WTC11 (cell line): ENCODE results near the gene COL21A1. TPM values are rescaled to one million over a fixed set of nuclear protein-coding genes. Genes with fewer than 3 reads are reported as not detected.
A peak's percentile ranks its signal among the peaks of the same experiment; 100 is the strongest.

Source experiments
- ATAC-seq: fragments of 200-7000 bp; cut with Tn5 transposase; 2 replicates; pipeline ENCODE4 v1.10.0; 2021; ENCODE audit warnings: mild to moderate bottlenecking, moderate library complexity
- CTCF ChIA-PET: fragments of 300-600 bp; sonication (Branson Sonifier 250); formaldehyde crosslinking; loops from one replicate; lab custom pipeline; 2021; ENCODE audit warnings: antibody characterized with exemption; lab: Charles Lee
- POLR2A ChIA-PET: fragments of 350-600 bp; sonication (Branson Sonifier 250); formaldehyde crosslinking; loops from one replicate; lab custom pipeline; 2021; ENCODE audit warnings: antibody characterized with exemption; lab: Charles Lee
- DNase-seq: peaks from one replicate; pipeline ENCODE4 v3.0.0; 2021; ENCODE audit warnings: low spot score
- H3K27ac Mint-ChIP-seq: 2 replicates; pipeline ENCODE4 v1.8.0; 2021; ENCODE audit warnings: mixed read lengths
- H3K27me3 Mint-ChIP-seq: 2 replicates; pipeline ENCODE4 v1.8.0; 2021; ENCODE audit warnings: low read depth, mild to moderate bottlenecking, moderate library complexity, mixed read lengths
- H3K36me3 Mint-ChIP-seq: 2 replicates; pipeline ENCODE4 v1.8.0; 2021; ENCODE audit warnings: mixed read lengths
- H3K4me1 Mint-ChIP-seq: 2 replicates; pipeline ENCODE4 v1.8.0; 2022; ENCODE audit warnings: mixed read lengths
- H3K4me3 Mint-ChIP-seq: 2 replicates; pipeline ENCODE4 v1.8.0; 2021; ENCODE audit warnings: mild to moderate bottlenecking, moderate library complexity, mixed read lengths
- H3K9me3 Mint-ChIP-seq: 2 replicates; pipeline ENCODE4 v1.8.0; 2021; ENCODE audit warnings: mixed read lengths
- ATF1 ChIP-seq: sonication (generic); formaldehyde crosslinking; IDR thresholded peaks from 2 replicates; pipeline ENCODE4 v1.8.1; 2023; ENCODE audit warnings: mild to moderate bottlenecking, moderate library complexity, missing genetic modification reagents
- ATF3 ChIP-seq: sonication (generic); formaldehyde crosslinking; conservative IDR thresholded peaks from 2 replicates; pipeline ENCODE4 v1.8.1; 2022; ENCODE audit warnings: mild to moderate bottlenecking, missing genetic modification reagents
- CDX4 ChIP-seq: fragments of 250-450 bp; sonication (Bioruptor Pico); IDR thresholded peaks from 2 replicates; pipeline ENCODE4 v1.9.0; 2021; ENCODE audit warnings: moderate library complexity, mild to moderate bottlenecking, inconsistent platforms, borderline replicate concordance
- ESRRA ChIP-seq: sonication (generic); formaldehyde crosslinking; IDR thresholded peaks from 2 replicates; pipeline ENCODE4 v1.8.1; 2022; ENCODE audit warnings: mild to moderate bottlenecking, missing genetic modification reagents, borderline replicate concordance
- FOXJ3 ChIP-seq: sonication (generic); formaldehyde crosslinking; IDR thresholded peaks from 2 replicates; pipeline ENCODE4 v1.9.0; 2021; ENCODE audit warnings: missing genetic modification reagents, mild to moderate bottlenecking, borderline replicate concordance
- FOXP1 ChIP-seq: sonication (generic); formaldehyde crosslinking; IDR thresholded peaks from 2 replicates; pipeline ENCODE4 v1.8.0; 2022; ENCODE audit warnings: missing genetic modification reagents, mild to moderate bottlenecking, moderate library complexity, borderline replicate concordance
- FOXP4 ChIP-seq: sonication (generic); formaldehyde crosslinking; IDR thresholded peaks from 2 replicates; pipeline ENCODE4 v1.8.0; 2022; ENCODE audit warnings: mild to moderate bottlenecking, missing genetic modification reagents
- GABPB1 ChIP-seq: sonication (generic); formaldehyde crosslinking; IDR thresholded peaks from 2 replicates; pipeline ENCODE4 v1.8.1; 2023; ENCODE audit warnings: mild to moderate bottlenecking, missing genetic modification reagents
- JAZF1 ChIP-seq: fragments of 250-450 bp; sonication (Bioruptor Pico); IDR thresholded peaks from 2 replicates; pipeline ENCODE4 v1.9.0; 2021; ENCODE audit warnings: moderate library complexity, mild to moderate bottlenecking, inconsistent platforms
- RORB ChIP-seq: fragments of 250-450 bp; sonication (Bioruptor Pico); IDR thresholded peaks from 2 replicates; pipeline ENCODE4 v1.9.0; 2021; ENCODE audit warnings: mild to moderate bottlenecking
- ZNF138 ChIP-seq: sonication (generic); formaldehyde crosslinking; conservative IDR thresholded peaks from 2 replicates; pipeline ENCODE4 v1.8.1; 2022; ENCODE audit warnings: mild to moderate bottlenecking, moderate library complexity, missing genetic modification reagents
- ZNF281 ChIP-seq: sonication (generic); formaldehyde crosslinking; IDR thresholded peaks from 2 replicates; pipeline ENCODE4 v1.8.0; 2023; ENCODE audit warnings: mild to moderate bottlenecking, missing genetic modification reagents
- ZNF425 ChIP-seq: fragments of 250-450 bp; sonication (Bioruptor Pico); conservative IDR thresholded peaks from 2 replicates; pipeline ENCODE4 v1.9.0; 2021; ENCODE audit warnings: mild to moderate bottlenecking
- total RNA-seq: library from RNA; stranded (reverse); gene quantifications from 3 replicates; pipeline ENCODE4 v1.2.3, GENCODE V29; 2021

Gene COL21A1
- total RNA-seq, 1 experiment from 2014 or later: 4.4 TPM

GRCh38 chr6:56158571-56158970 lies 88.8 kb downstream of the COL21A1 start (continued):
- no peak for TF ChIP-seq ESRRA (CRISPR knock-in tag)

GRCh38 chr6:56156643-56157042 lies 90.7 kb downstream of the COL21A1 start:
- CTCF ChIA-PET: no interaction called here
- Mint-ChIP-seq H3K4me1 (peaks cover 14% of the 10 kb centered on the region), H3K27ac (no peak overlapping the region)
- TF ChIP-seq FOXP1 (CRISPR knock-in tag) (no peak), RORB (CRISPR knock-in tag) (no peak), FOXP4 (CRISPR knock-in tag) (no peak), ATF1 (no peak), JAZF1 (CRISPR knock-in tag) (no peak), ATF3 (no peak), GABPB1 (CRISPR knock-in tag) (peak; percentile 50; the same call in 1 of the 2 replicates), FOXJ3 (CRISPR knock-in tag) (no peak)
- TF ChIP-seq, all 79 proteins: peak for 1
- no peaks in the 10 kb centered on the region for H3K27me3 Mint-ChIP-seq
- POLR2A ChIA-PET: no interaction called here
- ATAC-seq (no peak), DNase-seq (no peak)
- H3K36me3 Mint-ChIP-seq: peaks cover 29% of the 10 kb centered on the region
- H3K9me3 Mint-ChIP-seq: peaks cover 34% of the 10 kb centered on the region
- H3K4me3 Mint-ChIP-seq: no peak overlapping the region

- no peak overlapping the region for H3K27ac Mint-ChIP-seq
- no peaks in the 10 kb centered on the region for H3K27me3 Mint-ChIP-seq
- no peak for ATAC-seq
- DNase-seq: no peak
- POLR2A ChIA-PET: interaction anchor here (0.7 kb wide), 1 partner anchor 617 kb away, joined by 3 read pairs; no protein-coding TSS in a partner anchor
- no peak overlapping the region for H3K4me3 Mint-ChIP-seq
- no peak for TF ChIP-seq CDX4 (CRISPR knock-in tag)
- no peak for TF ChIP-seq ZNF281
- no peak for TF ChIP-seq ZNF138
- no peak for TF ChIP-seq ZNF425 (CRISPR knock-in tag)
- TF ChIP-seq, all 79 proteins: peak for 0
- CTCF ChIA-PET: no interaction called here
- peaks cover 38% of the 10 kb centered on the region for H3K9me3 Mint-ChIP-seq
- H3K4me1 Mint-ChIP-seq: peaks cover 8% of the 10 kb centered on the region
- H3K36me3 Mint-ChIP-seq: peaks cover 31% of the 10 kb centered on the region
Observed at GRCh38 chr6:56155634-56156141, 91.7 kb downstream of the COL21A1 start.
